ENCODE data around the gene MAP4. TPM values are rescaled to one million over a fixed set of nuclear protein-coding genes. Genes with fewer than 3 reads are reported as not detected.

MAP4 gene
- total RNA-seq, 4 donors from 2014 or later = 214 to 351 (median 231) TPM

DNA sequence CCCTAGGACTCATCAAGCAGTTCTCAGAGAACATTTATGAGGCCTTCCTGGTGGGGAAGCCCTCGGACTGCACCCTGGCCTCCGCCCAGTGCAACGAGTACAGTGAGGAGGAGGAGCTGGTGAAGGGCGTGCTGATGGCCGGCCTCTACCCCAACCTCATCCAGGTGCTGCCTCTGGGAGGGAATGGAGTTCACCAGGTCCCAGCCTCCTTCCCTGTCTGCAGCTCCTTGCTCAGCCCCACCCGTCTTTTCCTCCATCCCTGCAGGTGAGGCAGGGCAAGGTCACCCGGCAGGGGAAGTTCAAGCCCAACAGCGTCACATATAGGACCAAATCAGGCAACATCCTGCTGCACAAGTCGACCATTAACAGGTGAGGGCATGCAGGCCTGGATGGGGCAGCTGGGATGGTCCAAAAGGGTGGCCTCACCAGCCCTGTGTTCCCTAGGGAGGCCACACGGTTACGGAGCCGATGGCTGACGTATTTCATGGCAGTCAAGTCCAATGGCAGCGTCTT lies 167.0 kb downstream of the MAP4 start:
- no peak for TF ChIP-seq POLR2AphosphoS5 (IDR thresholded peaks at IDR 0.05)
- no peak for TF ChIP-seq POLR2A (IDR thresholded peaks at IDR 0.05)
- no peak for TF ChIP-seq EP300 (IDR thresholded peaks at IDR 0.05)
- TF ChIP-seq, protein P1, sequence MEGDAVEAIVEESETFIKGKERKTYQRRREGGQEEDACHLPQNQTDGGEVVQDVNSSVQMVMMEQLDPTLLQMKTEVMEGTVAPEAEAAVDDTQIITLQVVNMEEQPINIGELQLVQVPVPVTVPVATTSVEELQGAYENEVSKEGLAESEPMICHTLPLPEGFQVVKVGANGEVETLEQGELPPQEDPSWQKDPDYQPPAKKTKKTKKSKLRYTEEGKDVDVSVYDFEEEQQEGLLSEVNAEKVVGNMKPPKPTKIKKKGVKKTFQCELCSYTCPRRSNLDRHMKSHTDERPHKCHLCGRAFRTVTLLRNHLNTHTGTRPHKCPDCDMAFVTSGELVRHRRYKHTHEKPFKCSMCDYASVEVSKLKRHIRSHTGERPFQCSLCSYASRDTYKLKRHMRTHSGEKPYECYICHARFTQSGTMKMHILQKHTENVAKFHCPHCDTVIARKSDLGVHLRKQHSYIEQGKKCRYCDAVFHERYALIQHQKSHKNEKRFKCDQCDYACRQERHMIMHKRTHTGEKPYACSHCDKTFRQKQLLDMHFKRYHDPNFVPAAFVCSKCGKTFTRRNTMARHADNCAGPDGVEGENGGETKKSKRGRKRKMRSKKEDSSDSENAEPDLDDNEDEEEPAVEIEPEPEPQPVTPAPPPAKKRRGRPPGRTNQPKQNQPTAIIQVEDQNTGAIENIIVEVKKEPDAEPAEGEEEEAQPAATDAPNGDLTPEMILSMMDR (IDR thresholded peaks at IDR 0.05) = no peak
- H3K9me3 ChIP-seq = no peaks in the 10 kb centered on the region
- H3K4me1 ChIP-seq = no peaks in the 10 kb centered on the region
- 60 to 80% methylated on average over 1 to 4 of the region's 14 CpGs for WGBS, 2 donors (ENCODE audit: low coverage in 1 of 2)
- H3K4me3 ChIP-seq = no peak overlapping the region
- no peaks in the 10 kb centered on the region for H3K27me3 ChIP-seq
- H3K36me3 ChIP-seq = peaks cover 0 to 100% of the 10 kb centered on the region in 2 donors
- H3K27ac ChIP-seq = no peak overlapping the region
- no peak for ATAC-seq

DNA sequence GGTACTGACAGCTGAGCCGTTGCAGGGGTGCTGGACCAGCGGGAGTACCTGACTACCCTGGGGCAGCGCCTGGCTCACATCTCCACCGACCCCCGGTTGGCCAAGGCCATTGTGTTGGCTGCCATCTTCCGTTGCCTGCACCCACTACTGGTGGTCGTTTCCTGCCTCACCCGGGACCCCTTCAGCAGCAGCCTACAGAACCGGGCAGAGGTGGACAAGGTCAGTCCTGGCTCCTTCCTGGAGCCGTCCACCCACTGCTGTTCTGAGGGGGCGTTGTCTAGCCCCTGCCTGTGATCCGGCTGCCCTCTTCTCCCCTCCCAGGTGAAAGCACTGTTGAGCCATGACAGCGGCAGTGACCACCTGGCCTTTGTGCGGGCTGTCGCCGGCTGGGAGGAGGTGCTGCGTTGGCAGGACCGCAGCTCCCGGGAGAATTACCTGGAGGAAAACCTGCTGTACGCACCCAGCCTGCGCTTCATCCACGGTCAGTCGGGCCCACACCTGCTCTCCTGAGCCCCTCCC lies 167.6 kb downstream of the MAP4 start:
- Histone ChIP-seq H3K36me3 (peaks cover 0 to 100% of the 10 kb centered on the region in 2 donors), H3K4me1 (no peaks in the 10 kb centered on the region), H3K4me3 (no peak overlapping the region), H3K9me3 (no peaks in the 10 kb centered on the region), H3K27me3 (no peaks in the 10 kb centered on the region), H3K27ac (no peak overlapping the region)
- ATAC-seq = no peak
- no peak for TF ChIP-seq EP300 (IDR thresholded peaks at IDR 0.05)
- TF ChIP-seq POLR2AphosphoS5 (IDR thresholded peaks at IDR 0.05) = peak; percentile 2
- WGBS, 2 donors (ENCODE audit: low coverage in 1 of 2) = 86% methylated on average over 5 of the region's 23 CpGs; no CpG with 5 or more reads in 1 of the 2 donors

DNA sequence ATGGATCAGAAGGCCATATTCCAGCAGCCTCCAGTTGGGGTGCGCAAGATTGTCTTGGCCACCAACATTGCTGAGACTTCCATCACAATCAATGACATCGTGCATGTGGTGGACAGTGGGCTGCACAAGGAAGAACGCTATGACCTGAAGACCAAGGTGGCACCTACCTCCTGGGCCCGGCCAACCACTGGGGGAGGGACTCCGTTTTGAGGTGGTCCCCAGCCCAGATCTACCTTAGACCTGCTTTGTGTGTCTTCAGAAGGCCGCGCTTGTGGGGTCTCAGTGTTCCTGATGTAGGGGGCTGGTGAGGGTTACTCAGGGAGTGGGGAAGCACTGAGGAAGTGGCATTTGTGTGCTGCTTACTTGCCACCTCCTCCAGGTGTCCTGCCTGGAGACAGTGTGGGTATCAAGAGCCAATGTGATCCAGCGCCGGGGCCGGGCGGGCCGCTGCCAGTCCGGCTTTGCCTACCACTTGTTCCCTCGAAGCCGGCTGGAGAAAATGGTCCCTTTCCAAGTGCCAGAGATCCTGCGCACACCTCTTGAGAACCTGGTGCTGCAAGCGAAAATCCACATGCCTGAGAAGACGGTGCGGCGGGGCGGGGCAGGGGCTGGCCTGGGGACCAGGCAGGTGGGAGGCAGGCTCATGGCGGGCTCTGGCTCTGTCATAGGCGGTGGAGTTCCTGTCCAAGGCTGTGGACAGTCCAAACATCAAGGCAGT lies 168.3 kb downstream of the MAP4 start:
- TF ChIP-seq EP300 (IDR thresholded peaks at IDR 0.05) (no peak), POLR2AphosphoS5 (IDR thresholded peaks at IDR 0.05) (no peak), POLR2A (IDR thresholded peaks at IDR 0.05) (no peak)
- TF ChIP-seq, protein P1 (IDR thresholded peaks at IDR 0.05) = no peak
- Histone ChIP-seq H3K9me3 (no peaks in the 10 kb centered on the region), H3K4me1 (no peaks in the 10 kb centered on the region), H3K4me3 (no peak overlapping the region), H3K27me3 (no peaks in the 10 kb centered on the region), H3K36me3 (peaks cover 0 to 100% of the 10 kb centered on the region in 2 donors), H3K27ac (no peak overlapping the region)
- ATAC-seq = no peak
- 88 to 94% methylated on average over 1 to 10 of the region's 23 CpGs for WGBS, 2 donors (ENCODE audit: low coverage in 1 of 2)

DNA sequence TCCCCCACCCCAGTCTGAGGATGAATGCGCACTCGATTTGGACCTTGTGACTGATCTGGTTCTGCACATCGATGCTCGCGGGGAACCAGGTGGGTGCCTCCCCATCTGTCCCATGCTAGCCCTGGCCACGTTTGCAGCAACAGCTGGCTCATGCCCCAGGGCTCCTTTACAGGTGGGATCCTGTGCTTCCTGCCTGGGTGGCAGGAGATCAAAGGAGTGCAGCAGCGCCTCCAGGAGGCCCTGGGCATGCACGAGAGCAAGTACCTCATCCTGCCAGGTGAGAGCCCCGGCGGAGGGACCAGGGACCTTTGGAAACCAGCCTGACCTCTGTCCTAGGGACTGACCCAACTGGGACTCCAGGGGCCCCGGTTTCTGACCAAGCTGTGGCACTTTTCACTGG lies 169.0 kb downstream of the MAP4 start:
- ATAC-seq = no peak
- no CpG with 5 or more reads among the region's 11 CpGs for WGBS, 2 donors (ENCODE audit: low coverage in 1 of 2)
- TF ChIP-seq EP300 (IDR thresholded peaks at IDR 0.05) = no peak
- TF ChIP-seq, protein P1 (IDR thresholded peaks at IDR 0.05) = no peak
- no peak for TF ChIP-seq POLR2AphosphoS5 (IDR thresholded peaks at IDR 0.05)
- no peak for TF ChIP-seq POLR2A (IDR thresholded peaks at IDR 0.05)
- Histone ChIP-seq H3K9me3 (no peaks in the 10 kb centered on the region), H3K27me3 (no peaks in the 10 kb centered on the region), H3K27ac (no peak overlapping the region), H3K36me3 (peaks cover 0 to 100% of the 10 kb centered on the region in 2 donors), H3K4me1 (no peaks in the 10 kb centered on the region), H3K4me3 (no peak overlapping the region)

DNA sequence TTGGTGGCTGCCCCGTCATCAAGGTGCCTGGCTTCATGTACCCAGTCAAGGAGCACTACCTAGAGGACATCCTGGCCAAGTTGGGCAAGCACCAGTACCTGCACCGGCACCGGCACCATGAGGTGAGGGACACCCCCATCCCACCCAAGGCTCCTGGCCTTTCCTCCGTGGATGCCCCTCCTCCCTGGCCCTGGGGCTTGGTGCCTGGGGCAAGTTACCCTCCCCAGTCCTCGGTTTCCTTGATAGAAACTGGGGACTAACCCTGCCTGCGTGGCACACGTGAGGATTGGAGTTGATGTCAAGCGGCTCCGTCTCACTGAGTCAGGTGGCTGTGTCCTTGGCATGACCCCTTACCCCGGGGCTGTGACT lies 169.4 kb downstream of the MAP4 start:
- H3K36me3 ChIP-seq = peaks cover 0 to 100% of the 10 kb centered on the region in 2 donors
- no peak overlapping the region for H3K27ac ChIP-seq
- no peaks in the 10 kb centered on the region for H3K27me3 ChIP-seq
- H3K4me3 ChIP-seq = no peak overlapping the region
- no peak for ATAC-seq
- 92% methylated on average over 2 of the region's 10 CpGs; no CpG with 5 or more reads in 1 of the 2 donors for WGBS, 2 donors (ENCODE audit: low coverage in 1 of 2)
- no peaks in the 10 kb centered on the region for H3K4me1 ChIP-seq
- TF ChIP-seq, protein P1 (IDR thresholded peaks at IDR 0.05) = no peak
- TF ChIP-seq EP300 (IDR thresholded peaks at IDR 0.05) (no peak), POLR2A (IDR thresholded peaks at IDR 0.05) (no peak), POLR2AphosphoS5 (IDR thresholded peaks at IDR 0.05) (no peak)
- H3K9me3 ChIP-seq = no peaks in the 10 kb centered on the region

Measured in gastroesophageal sphincter (tissue), 4 donors.